Vagina (tissue), 2 donors: Measurements from ENCODE around the gene AHNAK2.

ENCODE experiments used
- POLR2A ChIP-seq, 2 donors: fragments of 450-650 bp; IDR thresholded peaks; one replicate each; pipeline ENCODE4 v1.6.1; 2017; ENCODE audit warnings: antibody characterized with exemption in 2 of 2, mild to moderate bottlenecking in 2 of 2, moderate library complexity in 2 of 2
- POLR2AphosphoS5 ChIP-seq, 2 donors: sonication (generic); formaldehyde crosslinking; IDR thresholded peaks; one replicate each; pipeline ENCODE4 v1.9.0; 2017; ENCODE audit warnings: antibody characterized with exemption in 2 of 2, mild to moderate bottlenecking in 2 of 2, low read depth in 1 of 2; ENCODE audit not compliant: insufficient read depth in 1 of 2

DNA sequence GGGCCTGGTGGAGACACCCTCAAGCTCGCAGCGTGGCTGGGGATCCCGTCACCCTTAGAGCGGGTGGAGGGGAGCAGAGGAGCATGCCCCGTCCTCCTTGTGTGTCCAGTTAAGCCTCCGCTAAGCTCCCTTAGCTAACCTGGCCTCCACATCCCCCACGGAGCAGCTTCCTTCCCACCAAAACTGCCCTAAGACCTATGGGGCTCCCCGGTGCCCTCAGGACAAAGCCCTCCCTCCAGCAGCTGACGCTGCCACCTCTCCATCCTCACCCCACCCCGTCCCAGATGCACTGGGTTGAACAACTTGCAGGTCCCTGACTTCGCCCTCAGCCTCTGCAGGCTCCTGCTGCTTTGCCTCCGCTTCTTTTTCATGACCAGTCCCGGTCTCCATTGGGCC lies 4.0 kb downstream of the AHNAK2 start:
- TF ChIP-seq POLR2A (IDR thresholded peaks at IDR 0.05) (no peak), POLR2AphosphoS5 (IDR thresholded peaks at IDR 0.05; ENCODE audit: insufficient read depth in 1 of 2, low read depth in 1 of 2) (no peak)
